Osteocyte (in vitro differentiated cells): ENCODE measurements around the gene P2RY12. TPM values are rescaled to one million over a fixed set of nuclear protein-coding genes. Genes with fewer than 3 reads are reported as not detected.

Experiments
- DNase-seq: peaks from one replicate; pipeline ENCODE4 v3.0.0; 2021; ENCODE audit warnings: mixed read lengths; ENCODE audit not compliant: unreplicated experiment; ENCODE audit errors: extremely low spot score
- H3K27ac Mint-ChIP-seq: one replicate; pipeline ENCODE4 v1.8.0; 2021; ENCODE audit warnings: mild to moderate bottlenecking, mixed read lengths; ENCODE audit not compliant: unreplicated experiment
- H3K27me3 Mint-ChIP-seq: one replicate; pipeline ENCODE4 v1.8.0; 2021; ENCODE audit warnings: mixed read lengths; ENCODE audit not compliant: unreplicated experiment
- H3K36me3 Mint-ChIP-seq: one replicate; pipeline ENCODE4 v1.8.0; 2021; ENCODE audit warnings: mixed read lengths; ENCODE audit not compliant: unreplicated experiment
- H3K4me1 Mint-ChIP-seq: one replicate; pipeline ENCODE4 v1.8.0; 2021; ENCODE audit warnings: mixed read lengths; ENCODE audit not compliant: unreplicated experiment
- H3K4me3 Mint-ChIP-seq: one replicate; pipeline ENCODE4 v1.8.0; 2021; ENCODE audit warnings: mild to moderate bottlenecking, moderate library complexity, mixed read lengths; ENCODE audit not compliant: unreplicated experiment
- H3K9me3 Mint-ChIP-seq: one replicate; pipeline ENCODE4 v1.8.0; 2021; ENCODE audit warnings: mixed read lengths; ENCODE audit not compliant: unreplicated experiment
- CTCF ChIP-seq: fragments of 200-600 bp; sonication (generic); IDR thresholded peaks from 2 replicates; pipeline ENCODE4 v1.5.0; 2021; ENCODE audit warnings: antibody characterized with exemption, mild to moderate bottlenecking, moderate library complexity
- total RNA-seq: library from RNA; stranded (reverse); gene quantifications from 2 replicates; pipeline ENCODE4 v1.2.1, GENCODE V29; 2021

Gene P2RY12
- total RNA-seq, 1 donor from 2014 or later = not detected

- Mint-ChIP-seq H3K36me3 (no peaks in the 10 kb centered on the region), H3K4me1 (peaks cover 8% of the 10 kb centered on the region), H3K27ac (no peak overlapping the region), H3K27me3 (no peaks in the 10 kb centered on the region), H3K9me3 (peaks cover 9% of the 10 kb centered on the region), H3K4me3 (no peak overlapping the region)
- no peak for TF ChIP-seq CTCF
- DNase-seq = no peak
Measured at GRCh38 chr3:151315136-151315535, 69.4 kb downstream of the P2RY12 start.

- TF ChIP-seq CTCF = no peak
- Mint-ChIP-seq H3K4me1 (peaks cover 8% of the 10 kb centered on the region), H3K4me3 (no peak overlapping the region), H3K27me3 (no peaks in the 10 kb centered on the region), H3K36me3 (no peaks in the 10 kb centered on the region), H3K27ac (no peak overlapping the region), H3K9me3 (peaks cover 9% of the 10 kb centered on the region)
- DNase-seq = no peak
Measured at GRCh38 chr3:151314593-151314992, 70.0 kb downstream of the P2RY12 start.

- H3K36me3 Mint-ChIP-seq = no peaks in the 10 kb centered on the region
- no peak for TF ChIP-seq CTCF
- H3K4me3 Mint-ChIP-seq = no peak overlapping the region
- peaks cover 9% of the 10 kb centered on the region for H3K9me3 Mint-ChIP-seq
- no peak overlapping the region for H3K27ac Mint-ChIP-seq
- DNase-seq = no peak
- peaks cover 8% of the 10 kb centered on the region for H3K4me1 Mint-ChIP-seq
- no peaks in the 10 kb centered on the region for H3K27me3 Mint-ChIP-seq
Measured at GRCh38 chr3:151314137-151314536, 70.4 kb downstream of the P2RY12 start.

- H3K36me3 Mint-ChIP-seq = no peaks in the 10 kb centered on the region
- no peak for DNase-seq
- no peak overlapping the region for H3K4me3 Mint-ChIP-seq
- no peak for TF ChIP-seq CTCF
- H3K9me3 Mint-ChIP-seq = peaks cover 9% of the 10 kb centered on the region
- no peak overlapping the region for H3K27ac Mint-ChIP-seq
- peaks cover 3% of the 10 kb centered on the region for H3K4me1 Mint-ChIP-seq
- no peaks in the 10 kb centered on the region for H3K27me3 Mint-ChIP-seq
Measured at GRCh38 chr3:151312972-151313371, 71.6 kb downstream of the P2RY12 start.

- DNase-seq = no peak
- Mint-ChIP-seq H3K36me3 (no peaks in the 10 kb centered on the region), H3K27ac (no peak overlapping the region), H3K9me3 (no peaks in the 10 kb centered on the region), H3K4me1 (peaks cover 17% of the 10 kb centered on the region), H3K27me3 (no peaks in the 10 kb centered on the region), H3K4me3 (no peak overlapping the region)
- TF ChIP-seq CTCF = no peak
Measured at GRCh38 chr3:151309566-151309965, 75.0 kb downstream of the P2RY12 start.
